GM18907 (cell line): ENCODE data around the gene GDF15.

Experiments
- ATAC-seq: cut with Tn5 transposase; IDR thresholded peaks from one replicate; pipeline ENCODE4 v1.9.1; 2021; ENCODE audit warnings: mild to moderate bottlenecking, moderate library complexity; ENCODE audit not compliant: unreplicated experiment

GDF15 gene

DNA sequence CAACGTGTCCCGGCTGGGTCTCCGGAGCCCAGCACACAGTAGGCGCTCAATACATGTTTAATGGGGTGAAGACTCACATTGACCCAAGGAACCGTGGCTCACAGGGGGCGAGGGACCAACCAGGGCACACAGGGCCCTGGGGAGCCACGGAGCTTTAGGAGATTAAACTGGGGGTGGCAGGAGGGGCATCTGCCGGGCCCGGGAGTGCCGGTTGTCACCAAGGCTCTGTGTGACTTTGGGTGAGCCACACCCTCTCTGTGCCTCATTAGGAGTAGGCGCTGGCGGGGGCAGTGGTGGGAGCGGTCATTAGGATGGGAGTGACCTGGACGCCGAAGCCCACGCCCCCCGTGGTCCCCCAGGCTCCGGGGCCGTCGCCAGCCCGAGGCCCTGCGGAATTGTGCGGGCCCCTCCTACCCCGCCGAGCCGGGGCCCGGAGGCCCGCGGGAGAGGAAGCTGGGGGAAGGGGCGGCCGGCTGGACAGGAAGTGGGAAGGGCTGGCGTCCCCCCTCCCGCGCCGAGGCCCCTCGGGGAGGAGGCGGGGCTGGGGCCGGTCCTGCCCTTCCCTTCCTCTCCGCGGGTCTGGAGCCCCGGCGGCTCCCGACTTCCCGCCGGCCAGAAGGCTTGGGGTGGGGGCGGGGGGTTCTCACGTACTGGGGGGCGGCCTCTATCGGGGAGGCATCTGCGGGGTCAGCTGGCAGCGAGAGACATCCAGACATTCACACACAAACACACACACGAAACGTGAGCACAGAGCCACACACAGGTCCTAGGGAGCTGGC, 31.5 kb downstream of the GDF15 start:
- ATAC-seq = no peak

DNA sequence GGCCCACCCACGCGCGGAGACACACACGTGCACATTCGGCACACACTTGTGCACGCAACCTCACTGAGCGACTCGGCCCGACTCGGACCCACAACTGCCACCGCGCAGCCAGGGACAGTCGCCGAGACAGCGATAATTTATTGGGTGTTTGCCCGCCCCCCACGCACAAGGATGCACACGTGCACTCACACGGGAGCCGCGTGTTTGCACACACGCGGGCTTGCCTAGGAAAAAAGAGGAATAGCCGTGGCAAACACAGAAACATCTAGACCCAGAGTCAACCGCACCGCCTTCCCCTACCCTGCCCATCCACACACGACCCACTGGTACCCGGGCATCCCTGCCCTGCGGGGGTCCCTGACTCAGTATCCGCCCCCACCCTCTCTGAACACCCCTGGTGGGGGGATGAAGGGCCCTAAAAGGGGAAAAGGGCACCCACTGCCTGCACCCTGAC, 32.1 kb downstream of the GDF15 start:
- no peak for ATAC-seq

DNA sequence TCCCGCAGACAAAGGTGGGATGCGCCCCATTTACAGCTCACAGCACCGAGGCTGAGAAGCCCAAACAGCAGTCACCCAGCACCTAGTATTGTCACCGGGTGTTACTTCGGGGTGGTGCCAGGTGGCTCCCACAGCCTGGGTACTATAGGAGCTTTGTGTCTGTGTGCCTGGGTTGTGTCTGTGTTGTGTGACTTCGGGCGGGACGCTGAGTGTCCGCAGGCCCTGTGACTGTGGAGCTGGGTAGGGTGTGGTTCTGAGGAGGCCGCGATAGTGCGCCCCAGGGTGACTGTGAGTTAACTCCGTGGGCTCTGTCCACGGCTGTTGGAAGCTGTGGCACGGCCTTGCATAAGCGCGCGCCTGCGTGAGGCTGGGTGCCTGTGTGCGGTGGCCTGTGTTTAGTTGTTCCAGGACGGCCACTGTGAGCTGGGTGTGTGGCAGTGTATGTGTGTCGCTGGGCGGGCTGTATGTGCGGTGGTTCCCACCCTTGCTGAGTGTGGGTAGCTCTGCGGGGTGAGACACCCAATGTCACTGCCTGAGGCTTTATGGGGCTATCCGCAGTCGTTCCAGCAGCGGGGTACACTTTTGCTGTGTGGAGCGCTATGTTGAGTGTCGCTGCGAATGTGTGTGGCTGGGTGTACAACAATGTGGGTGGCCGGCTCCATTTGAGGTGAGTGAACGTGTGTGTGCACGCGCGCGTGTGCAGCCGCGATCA, 32.7 kb downstream of the GDF15 start:
- peak; percentile 3 for ATAC-seq

DNA sequence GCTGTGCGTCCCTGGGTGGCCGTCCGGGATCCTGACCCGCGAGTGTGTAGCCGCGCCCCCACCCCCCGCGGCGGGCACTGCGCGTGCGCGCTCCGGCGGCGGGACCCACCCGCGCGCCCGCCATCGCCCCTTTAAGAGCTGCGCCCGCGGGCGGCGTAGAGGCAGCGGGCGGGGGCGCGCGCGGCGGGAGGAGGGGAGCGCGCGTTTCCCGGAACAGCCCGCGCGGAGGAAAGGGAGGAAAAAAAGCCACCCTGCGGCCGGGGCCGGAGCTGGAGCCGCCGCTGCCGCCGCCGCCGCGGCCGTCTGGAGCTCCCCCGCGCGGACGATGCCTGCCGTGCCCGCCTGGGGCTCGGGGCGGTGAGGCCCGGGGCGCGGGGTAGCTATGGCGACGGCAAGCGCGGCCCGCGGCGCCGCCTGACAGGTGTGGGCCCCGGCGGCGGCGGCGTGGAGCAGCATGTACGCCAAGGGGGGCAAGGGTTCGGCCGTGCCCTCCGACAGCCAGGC, 33.3 kb downstream of the GDF15 start, which contains the start of gene SSBP4:
Gene SSBP4 (plus strand): TSS at position 204 of the 504 bp plus-strand sequence. CDS start 251 bp downstream, at position 455.
- peak; percentile 35 for ATAC-seq

DNA sequence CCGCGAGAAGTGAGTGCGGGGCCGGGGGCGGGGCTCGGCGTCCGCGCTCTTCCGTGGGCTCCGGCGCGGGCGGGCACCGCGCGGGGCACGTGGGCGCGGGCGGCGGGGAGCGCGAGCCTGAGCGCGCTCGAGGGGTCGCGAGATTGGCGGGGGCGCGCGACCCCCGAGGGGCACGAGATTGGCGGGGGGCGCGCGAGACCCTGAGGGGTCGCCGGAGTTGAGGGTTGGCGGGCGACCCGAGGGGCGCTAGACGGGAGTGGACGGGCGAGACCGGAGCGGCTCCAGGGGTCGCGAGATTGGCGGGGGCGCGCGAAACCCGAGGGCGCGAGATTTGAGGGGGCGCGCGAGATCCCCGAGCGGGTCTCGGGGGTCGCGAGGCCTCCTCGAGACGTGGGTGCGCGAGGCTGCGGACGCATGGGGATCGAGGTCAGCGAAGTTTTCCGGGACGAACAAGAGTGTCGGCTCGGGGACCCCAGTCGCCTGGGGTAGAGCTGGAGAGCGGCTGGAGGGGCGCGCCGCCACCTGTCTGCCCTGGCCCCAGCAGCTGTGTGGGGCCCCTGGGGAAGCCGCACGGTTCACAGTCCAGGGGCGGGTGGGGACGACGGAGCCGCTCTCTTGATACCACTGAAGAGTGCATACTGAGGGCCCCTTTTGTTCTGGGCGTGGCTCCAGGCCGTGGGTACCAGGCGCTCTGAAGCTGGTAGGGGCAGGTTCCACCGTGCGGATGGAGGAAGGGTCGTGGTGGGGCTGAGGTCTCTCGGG, 33.9 kb downstream of the GDF15 start:
- ATAC-seq = peak; percentile 4

DNA sequence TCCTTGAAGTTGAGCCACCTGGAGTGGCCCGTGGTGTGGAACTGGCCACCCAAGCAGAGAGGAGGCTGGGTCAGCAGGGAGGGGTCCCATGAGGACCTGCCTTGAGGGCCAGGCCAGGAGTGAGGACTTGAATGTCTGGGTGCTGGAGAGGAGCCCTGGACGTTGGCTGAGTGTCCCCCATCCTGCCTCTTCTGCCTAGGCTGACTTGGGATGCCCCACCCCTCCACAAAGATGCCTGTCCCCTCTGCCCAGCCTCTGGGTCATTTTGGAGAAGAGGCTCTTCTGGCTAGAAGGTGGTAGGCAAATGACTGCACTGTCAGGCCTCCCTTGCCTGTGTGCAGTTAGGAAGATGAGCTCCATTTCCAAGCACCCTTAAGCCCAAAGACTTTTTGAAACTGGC, 35.0 kb downstream of the GDF15 start:
- ATAC-seq = no peak

DNA sequence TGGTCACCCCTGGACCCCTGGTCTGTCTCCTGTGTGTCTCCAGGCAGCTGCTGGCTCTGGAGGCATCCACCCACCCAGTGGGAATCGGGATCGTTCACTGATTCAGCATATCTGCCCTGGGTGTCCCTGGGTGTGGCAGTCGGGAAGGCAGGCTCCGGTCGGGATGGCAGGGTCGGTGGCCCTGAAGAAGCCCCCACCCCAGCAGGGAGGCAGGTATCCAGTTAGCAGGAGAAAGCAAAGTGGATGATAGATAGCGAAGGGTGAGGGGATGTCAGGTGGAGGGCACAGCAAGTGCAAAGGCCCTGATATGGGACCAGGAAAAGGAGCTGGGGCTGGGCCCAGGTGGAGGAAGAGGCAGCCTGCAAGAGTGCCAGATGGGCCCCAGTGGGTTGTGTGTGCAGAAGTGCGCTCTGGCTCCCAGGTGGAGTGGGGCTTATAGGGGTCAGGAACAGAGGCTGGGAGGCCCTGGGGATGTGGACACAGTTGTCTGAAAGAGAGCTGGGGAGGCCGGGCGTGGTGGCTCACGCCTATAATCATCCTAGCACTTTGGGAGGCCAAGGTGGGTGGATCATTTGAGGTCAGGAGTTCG, 35.5 kb downstream of the GDF15 start:
- ATAC-seq = no peak

DNA sequence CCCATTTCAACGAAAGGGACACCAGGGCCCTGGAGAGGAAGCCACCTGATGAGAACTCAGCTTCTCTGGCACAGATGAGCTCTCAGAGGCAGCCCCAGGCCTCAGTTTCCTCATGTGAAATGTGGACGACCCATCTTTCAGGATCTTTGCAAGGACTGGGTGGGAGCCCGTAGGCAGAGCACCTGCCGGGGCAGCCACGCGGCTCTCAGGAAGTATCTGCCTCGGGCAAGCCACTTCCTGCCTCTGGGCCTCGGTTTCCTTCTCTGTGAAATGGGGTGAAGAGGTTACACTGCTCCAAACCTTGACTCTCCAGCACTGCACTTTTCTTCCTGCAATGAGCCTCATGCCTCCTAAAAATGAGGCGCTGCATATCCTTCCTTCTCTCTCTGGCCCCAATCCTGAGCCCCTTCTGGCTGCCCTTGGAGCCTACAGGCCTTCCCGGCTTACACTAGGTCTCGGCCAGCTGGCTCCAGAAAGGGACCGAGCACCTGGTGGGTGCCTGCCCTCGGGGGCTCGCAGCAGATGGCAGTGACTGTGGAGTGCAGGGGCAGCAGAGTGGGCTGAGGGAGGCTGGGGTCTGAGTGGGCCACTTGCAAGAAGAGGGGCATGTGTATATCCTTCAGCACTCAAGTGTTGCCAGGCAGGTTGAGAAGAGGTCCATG, 36.7 kb downstream of the GDF15 start:
- no peak for ATAC-seq

DNA sequence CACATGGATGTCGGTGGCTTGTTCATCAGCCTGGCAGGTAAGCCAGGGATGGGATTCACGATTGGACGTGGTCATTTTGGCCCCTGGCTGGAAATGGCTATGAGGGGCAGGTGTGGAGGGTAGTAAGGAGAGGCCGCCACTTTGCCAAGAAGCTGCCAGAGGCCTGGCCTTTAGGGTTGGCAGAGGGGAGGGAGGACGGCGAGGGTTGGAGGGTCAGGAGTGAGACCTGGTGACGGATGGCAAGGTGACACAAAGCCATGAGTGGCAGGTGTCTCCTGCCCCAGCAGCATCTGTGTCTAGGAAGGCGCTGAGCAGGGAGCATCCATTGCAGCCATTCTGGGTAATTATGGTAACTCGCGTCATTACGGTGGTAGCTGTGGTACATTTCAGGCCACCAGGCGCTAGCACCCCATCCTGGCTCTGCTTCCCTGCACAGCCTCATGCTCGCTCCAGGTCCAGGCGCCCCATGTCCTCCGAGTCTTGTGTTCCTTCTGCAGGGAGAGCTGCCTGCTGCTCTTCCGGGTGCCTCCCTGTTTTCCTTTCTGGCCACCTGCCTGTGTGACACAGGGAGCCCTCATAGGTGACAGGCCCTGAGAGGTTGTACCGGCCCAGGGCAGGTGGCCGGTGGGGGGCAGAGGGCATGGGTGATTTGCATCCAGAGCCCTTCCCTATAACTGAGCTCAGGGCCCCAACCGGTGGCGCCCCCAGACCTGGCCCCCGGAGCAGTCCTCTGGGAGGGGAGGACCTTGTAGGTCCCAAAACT, 37.5 kb downstream of the GDF15 start:
- ATAC-seq = no peak

DNA sequence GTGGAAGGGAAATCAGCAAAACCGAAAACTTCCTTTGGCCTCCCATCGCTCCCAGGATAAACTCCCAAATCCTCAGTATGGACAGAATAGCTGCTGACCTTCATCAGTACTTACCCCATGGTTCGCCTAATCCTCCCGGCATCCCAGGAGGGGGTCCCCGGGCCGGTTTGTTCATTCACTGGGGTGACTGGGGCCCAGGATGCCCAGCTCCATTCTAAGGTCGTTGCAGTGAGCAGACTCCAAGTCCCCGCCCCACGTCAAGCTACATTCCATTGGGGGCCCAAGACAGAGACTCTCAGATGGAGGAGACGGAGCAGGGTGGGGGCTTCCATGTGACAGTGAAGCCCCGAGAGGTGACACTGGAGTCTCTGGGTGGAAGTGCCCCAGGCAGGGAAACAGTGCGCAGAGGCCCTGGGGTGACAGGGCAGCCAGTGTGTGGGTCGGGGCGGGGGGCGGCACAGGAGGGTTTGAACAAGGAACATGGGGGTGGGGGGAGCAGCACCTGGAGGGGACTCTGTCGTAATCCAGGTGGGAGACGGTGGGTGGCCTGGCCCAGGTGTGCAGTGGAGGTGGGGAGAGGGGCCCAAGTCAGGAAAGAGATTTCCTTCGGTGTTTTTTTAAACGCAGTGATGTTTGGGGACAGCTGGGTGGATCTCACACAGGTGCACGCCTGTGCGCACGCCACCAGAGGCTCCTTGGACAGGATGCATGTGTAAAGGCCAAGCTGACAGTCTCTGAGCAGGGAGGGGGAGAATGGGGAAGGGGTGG, 38.3 kb downstream of the GDF15 start:
- no peak for ATAC-seq

DNA sequence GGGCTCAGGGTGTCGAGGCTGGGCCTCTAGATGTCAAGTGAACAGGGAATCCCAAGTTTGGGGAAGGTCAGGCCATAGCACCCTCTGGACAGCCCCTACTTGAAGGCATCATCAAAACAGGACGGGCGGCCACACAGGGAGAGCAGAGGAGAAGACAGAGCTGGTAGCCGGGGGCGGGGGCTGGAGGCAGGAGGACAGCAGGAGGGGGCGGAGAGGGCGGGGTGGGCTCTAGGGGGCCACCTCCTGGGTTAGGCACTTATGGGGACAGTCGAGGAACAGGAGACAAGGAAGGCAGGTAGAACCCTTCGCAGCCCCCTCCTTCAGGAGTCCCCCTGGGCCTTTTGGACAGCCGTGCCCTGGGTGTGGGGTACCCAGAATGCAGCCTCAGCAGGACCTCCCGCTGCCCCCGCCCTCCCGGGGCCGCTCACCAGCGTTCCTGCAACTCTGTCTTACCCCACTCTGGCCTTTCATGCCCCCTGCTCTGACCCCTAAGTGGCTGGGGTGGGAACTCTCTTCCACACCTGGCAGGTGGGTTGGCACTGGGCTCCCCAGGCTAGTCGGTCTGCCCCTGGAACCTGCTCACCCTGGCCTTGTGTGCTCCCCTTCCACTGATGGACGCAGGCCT, 39.0 kb downstream of the GDF15 start:
- ATAC-seq = no peak

DNA sequence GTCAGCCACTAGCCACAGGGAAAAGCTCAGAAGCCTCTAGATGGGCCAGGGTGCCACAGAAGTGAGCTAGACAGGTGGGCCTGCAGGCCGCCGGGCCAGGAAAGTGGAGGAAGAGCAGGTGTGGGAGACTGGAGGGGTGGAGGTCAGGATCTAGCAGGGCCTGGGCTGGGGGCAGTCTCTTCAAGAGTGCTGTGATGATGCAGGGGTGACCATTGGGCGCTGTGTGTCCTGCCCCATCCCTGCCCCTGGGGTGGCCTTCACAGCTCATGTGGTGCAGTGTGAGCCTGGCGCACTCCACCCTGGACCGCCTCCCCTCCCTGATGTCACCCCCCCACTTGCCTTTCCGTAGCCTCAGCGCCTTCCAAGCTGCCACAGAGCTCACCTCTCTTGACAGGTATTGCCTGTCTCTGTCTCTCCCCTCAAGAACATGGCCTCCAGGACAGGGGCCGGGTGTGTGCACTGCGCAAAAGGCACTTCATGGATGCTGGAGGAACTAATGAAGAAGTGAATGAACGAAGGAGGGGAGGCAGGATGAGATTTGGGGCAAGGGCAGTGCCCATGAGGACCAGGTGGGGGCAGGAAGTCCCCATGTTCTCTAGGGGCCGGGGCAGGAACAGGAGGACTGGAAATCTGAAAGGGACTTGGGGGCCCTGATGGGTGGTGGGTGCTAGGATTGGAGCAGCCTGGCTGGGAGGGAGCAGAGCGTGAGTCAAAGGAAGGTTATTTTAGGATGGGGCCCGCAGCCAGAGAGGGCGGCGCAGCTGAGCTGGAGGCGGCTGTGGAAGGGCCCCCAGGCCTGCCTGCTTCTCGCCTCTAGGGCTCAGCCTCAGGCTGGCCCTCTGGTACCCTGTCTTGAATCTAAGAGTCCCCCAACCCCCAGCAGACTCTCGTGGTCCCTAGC, 39.8 kb downstream of the GDF15 start:
- no peak for ATAC-seq

DNA sequence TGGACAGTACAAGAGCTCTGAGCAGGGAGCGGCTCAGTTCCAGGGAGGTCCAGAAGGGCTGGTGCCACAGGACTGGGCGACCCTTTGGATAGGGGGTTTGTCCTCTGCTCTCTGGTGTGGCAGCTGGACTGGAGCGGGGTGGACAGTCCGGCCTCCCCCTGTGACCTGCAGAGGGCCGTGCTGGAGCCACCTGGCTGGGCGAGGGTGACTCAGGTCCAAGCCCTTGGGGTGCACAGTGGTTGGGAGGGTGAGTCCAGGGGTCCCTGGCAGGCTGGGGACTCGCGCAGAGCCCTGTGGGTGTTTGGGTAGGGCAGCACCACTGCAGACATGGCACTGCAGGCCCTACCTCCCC, 40.4 kb downstream of the GDF15 start:
- ATAC-seq = no peak

DNA sequence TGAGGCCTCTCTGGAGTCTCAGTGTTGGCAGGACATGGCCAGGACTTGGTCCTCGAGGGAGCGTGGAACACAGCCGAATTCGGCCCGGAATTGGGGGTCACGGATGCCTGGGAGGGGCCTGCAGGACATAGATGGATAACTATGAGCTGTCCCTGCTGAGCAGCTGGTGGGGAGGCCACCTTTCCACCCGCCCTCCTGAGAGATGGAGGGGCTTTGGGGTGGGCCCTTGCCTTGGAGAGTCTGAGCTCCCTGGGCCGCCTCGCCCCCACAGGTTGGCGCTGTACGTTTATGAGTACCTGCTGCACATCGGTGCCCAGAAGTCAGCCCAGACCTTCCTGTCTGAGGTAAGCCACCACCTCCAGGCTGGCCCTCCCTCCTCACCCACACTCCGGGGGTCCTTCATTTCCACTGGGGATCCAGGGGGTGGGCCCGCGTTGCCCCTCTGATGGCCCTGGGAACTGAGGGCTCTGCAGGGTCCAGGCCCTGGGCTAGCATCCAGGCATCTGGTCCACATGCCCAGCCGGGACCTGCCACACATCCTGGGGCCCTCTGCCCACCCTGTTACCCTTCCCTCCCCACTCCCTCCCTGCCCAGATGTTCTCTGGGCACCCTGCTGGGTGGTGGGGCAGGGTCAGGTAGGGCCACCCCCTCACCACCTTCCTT, 41.3 kb downstream of the GDF15 start:
- no peak for ATAC-seq

DNA sequence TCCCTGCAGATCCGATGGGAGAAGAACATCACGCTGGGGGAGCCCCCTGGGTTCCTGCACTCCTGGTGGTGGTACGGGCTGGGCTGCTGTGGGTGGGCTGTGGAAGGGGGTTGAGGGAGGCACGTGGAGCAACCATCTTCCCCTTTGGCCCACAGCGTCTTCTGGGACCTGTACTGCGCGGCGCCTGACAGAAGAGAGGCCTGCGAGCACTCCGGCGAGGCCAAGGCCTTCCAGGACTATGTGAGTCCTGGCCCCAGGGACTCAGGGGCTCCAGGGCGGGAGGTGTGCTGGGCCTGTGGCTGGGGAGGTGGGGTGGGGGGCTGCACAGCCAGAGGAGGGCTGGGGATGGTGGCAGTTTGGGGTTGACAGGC, 41.8 kb downstream of the GDF15 start:
- no peak for ATAC-seq

DNA sequence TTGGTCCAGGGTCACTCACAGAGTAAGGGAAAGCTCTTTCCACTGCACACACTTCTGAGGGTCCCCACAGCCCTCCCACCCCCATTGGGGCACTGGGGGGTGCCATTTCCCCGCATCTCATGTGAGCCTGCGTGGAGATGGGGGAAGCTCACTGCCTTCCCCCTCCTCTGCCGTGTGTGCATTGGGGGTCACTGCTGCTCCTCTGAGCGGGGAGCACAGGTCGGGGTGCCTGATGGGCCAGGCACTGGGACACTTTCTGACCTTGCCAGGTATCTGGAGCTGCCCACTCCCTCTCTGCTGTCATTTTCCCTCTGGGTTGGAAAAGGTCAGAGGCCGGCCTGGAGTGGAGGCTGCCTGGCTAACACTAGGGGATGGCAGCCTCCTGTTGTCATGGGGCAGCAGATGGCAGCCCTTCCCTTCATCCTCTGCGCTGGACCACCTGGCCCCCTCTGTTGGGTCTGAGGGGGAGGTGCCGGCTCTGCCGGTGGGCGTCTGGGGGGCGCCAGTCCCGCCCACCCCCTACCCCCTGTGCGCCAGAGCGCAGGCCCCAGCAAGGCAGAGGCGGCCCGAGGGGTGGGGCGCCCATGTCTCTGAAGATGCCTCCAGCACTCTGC, 42.3 kb downstream of the GDF15 start:
- no peak for ATAC-seq
